Suprapubic skin (tissue), 4 donors: ENCODE results near the gene ZBTB20. TPM values are rescaled to one million over a fixed set of nuclear protein-coding genes. Genes with fewer than 3 reads are reported as not detected.

ENCODE experiments used
- DNase-seq, 2 donors: peaks; one replicate each; pipeline ENCODE4 v3.0.0-alpha.2; 2019; ENCODE audit warnings: low spot score in 2 of 2
- H3K27ac ChIP-seq: fragments of 200-600 bp; sonication (generic); one replicate; pipeline ENCODE4 v1.5.1; 2019
- H3K27me3 ChIP-seq: fragments of 200-600 bp; sonication (generic); one replicate; pipeline ENCODE4 v1.5.1; 2019
- H3K36me3 ChIP-seq: fragments of 200-600 bp; sonication (generic); one replicate; pipeline ENCODE4 v1.5.1; 2019
- H3K4me1 ChIP-seq: fragments of 200-600 bp; sonication (generic); one replicate; pipeline ENCODE4 v1.5.1; 2019
- H3K4me3 ChIP-seq: fragments of 200-600 bp; sonication (generic); one replicate; pipeline ENCODE4 v1.5.1; 2019; ENCODE audit warnings: mild to moderate bottlenecking
- H3K9me3 ChIP-seq: fragments of 200-600 bp; sonication (generic); one replicate; pipeline ENCODE4 v1.5.1; 2019
- EP300 ChIP-seq: sonication (generic); formaldehyde crosslinking; IDR thresholded peaks from one replicate; pipeline ENCODE4 v1.6.1; 2017; ENCODE audit warnings: antibody characterized with exemption
- POLR2A ChIP-seq, 2 donors: fragments of 450-650 bp; IDR thresholded peaks; one replicate each; pipeline ENCODE4 v1.6.1; 2017; ENCODE audit warnings: antibody characterized with exemption in 2 of 2, mild to moderate bottlenecking in 2 of 2, moderate library complexity in 2 of 2
- POLR2AphosphoS5 ChIP-seq, 3 donors: sonication (generic); formaldehyde crosslinking; IDR thresholded peaks; one replicate each; pipeline ENCODE4 v1.6.1; 2017; ENCODE audit warnings: antibody characterized with exemption in 3 of 3
- WGBS: methylation state at CpG from one replicate; pipeline ENCODE4 v1.1.5; 2018; 5-methylcytosine and 5-hydroxymethylcytosine counted together
- total RNA-seq, 4 donors: library from RNA; depleted of rRNA; stranded (reverse); fragments of >200 nt; gene quantifications; one replicate each; pipeline ENCODE4 v1.1.0, GENCODE V29; 2016
- TF ChIP-seq, protein P1 (sequence below), 2 donors: fragments of 200-600 bp in 1 of 2; fragments of 450-650 bp in 1 of 2; sonication (generic) in 1 of 2; IDR thresholded peaks; one replicate each; pipeline ENCODE4 v1.5.1; 2016 to 2019; ENCODE audit warnings: antibody characterized with exemption in 2 of 2, mild to moderate bottlenecking in 1 of 2, moderate library complexity in 1 of 2

ZBTB20 gene
- total RNA-seq, 4 donors from 2014 or later: 23.6 to 77.2 (median 39.4) TPM

DNA sequence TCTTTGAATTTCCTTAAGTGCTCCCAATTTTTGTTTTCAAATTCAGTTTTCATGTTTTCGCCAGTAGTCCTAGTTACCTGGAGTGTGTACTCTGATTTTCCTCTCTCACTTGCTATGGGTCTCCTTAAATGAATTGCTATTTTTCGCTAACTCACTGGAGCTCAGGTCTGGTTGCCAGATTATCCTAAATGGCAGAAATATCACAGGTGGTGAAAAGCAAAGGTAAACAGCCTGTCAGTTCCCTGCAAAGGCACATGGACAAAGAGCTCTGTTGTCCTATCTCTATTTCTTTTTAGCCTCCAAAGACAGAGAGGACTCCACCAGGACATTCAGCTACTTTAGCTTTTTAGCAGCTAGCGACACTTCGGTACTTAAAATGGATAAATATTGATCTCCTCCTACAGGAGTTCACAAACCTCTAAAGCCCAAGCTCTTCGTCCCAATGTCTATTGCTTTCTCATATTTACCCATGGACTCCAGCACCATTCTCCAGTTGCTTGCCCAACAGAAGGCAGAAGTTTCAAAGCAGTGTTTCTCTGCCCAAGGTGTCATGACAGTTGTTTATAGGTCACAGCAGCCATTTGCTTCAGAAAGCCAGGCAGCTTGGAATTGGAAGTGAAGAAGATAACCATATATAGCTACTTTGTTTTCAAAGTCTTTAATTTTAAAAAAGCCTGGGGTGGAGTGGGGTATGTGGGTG lies 12.3 kb downstream of the ZBTB20 start:
- Histone ChIP-seq H3K27me3 (no peaks in the 10 kb centered on the region), H3K4me3 (no peak overlapping the region), H3K27ac (no peak overlapping the region), H3K9me3 (peaks cover 4% of the 10 kb centered on the region), H3K36me3 (no peaks in the 10 kb centered on the region), H3K4me1 (no peaks in the 10 kb centered on the region)
- 94% methylated on average over 5 of the region's 5 CpGs for WGBS
- no peak for DNase-seq
- TF ChIP-seq, protein P1, sequence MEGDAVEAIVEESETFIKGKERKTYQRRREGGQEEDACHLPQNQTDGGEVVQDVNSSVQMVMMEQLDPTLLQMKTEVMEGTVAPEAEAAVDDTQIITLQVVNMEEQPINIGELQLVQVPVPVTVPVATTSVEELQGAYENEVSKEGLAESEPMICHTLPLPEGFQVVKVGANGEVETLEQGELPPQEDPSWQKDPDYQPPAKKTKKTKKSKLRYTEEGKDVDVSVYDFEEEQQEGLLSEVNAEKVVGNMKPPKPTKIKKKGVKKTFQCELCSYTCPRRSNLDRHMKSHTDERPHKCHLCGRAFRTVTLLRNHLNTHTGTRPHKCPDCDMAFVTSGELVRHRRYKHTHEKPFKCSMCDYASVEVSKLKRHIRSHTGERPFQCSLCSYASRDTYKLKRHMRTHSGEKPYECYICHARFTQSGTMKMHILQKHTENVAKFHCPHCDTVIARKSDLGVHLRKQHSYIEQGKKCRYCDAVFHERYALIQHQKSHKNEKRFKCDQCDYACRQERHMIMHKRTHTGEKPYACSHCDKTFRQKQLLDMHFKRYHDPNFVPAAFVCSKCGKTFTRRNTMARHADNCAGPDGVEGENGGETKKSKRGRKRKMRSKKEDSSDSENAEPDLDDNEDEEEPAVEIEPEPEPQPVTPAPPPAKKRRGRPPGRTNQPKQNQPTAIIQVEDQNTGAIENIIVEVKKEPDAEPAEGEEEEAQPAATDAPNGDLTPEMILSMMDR (IDR thresholded peaks at IDR 0.05): no peak
- no peak for TF ChIP-seq EP300
- TF ChIP-seq POLR2A (IDR thresholded peaks at IDR 0.05): no peak
- TF ChIP-seq POLR2AphosphoS5 (IDR thresholded peaks at IDR 0.05): no peak

DNA sequence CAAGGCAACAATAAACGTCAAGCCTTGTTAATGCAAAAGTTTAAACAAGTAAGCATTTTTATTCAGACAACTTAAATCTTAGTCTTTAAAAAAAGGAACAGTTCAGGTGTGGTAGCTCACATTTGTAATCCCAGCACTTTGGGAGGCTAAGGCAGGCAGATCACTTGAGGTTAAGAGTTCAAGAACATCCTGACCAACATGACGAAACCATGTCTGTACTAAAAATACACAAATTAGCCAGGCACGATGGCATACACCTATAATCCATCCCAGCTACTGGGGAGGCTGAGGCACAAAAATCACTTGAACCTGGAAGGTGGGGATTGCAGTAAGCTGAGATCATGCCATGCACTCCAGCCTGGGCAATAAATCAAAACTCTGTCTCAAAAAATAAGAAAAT lies 19.9 kb downstream of the ZBTB20 start:
- H3K27me3 ChIP-seq: no peaks in the 10 kb centered on the region
- no peak overlapping the region for H3K27ac ChIP-seq
- H3K4me3 ChIP-seq: no peak overlapping the region
- DNase-seq: no peak
- TF ChIP-seq, protein P1 (IDR thresholded peaks at IDR 0.05): no peak
- TF ChIP-seq POLR2A (IDR thresholded peaks at IDR 0.05) (no peak), EP300 (no peak), POLR2AphosphoS5 (IDR thresholded peaks at IDR 0.05) (no peak)
- H3K36me3 ChIP-seq: no peaks in the 10 kb centered on the region
- no peaks in the 10 kb centered on the region for H3K4me1 ChIP-seq
- no peaks in the 10 kb centered on the region for H3K9me3 ChIP-seq
- WGBS: 70% methylated on average over 3 of the region's 3 CpGs

DNA sequence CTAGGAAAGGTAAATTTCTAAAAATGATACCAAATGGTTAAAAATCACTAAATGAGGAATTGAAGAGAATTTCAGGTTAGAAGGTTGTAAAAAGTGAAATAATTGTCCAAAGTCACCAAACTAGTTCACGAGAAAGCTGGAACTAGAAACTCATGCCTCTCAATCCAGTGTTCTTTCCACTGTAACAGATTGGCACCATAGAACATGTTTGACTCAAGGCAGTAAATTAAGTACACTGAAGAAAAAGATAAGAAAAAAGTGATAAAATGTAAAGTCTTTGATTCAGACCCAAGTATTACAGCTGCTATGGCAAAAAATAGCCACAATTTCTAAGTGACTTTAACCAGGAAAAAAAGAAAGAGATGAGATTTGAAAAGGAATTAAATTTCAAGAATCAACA lies 26.5 kb downstream of the ZBTB20 start:
- Histone ChIP-seq H3K9me3 (no peaks in the 10 kb centered on the region), H3K36me3 (no peaks in the 10 kb centered on the region), H3K4me3 (no peak overlapping the region), H3K27ac (no peak overlapping the region), H3K27me3 (no peaks in the 10 kb centered on the region), H3K4me1 (no peaks in the 10 kb centered on the region)
- 58% methylated on average over 1 of the region's 1 CpG for WGBS
- DNase-seq: no peak
- no peak for TF ChIP-seq EP300
- TF ChIP-seq, protein P1 (IDR thresholded peaks at IDR 0.05): no peak

DNA sequence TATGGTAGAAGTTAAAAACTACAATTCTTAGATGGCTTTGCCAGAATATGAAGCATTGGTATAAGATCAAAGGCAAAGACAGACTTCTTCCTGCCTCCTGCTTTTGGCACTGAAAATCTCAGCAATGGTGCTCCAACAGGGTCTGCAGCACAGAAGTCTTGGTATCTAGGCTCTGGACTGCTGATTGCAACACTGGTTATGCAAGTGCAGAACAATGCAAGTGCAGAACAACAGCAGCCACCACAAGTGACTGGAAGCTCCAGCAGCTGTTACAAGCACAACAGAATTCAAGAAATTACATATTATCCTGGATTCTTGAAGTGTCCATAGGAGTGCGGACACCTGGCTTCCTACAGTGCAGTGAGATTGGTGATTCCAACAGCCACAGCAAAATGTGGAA lies 33.7 kb downstream of the ZBTB20 start:
- TF ChIP-seq POLR2AphosphoS5 (IDR thresholded peaks at IDR 0.05): no peak
- no peak for TF ChIP-seq POLR2A (IDR thresholded peaks at IDR 0.05)
- TF ChIP-seq EP300: no peak
- TF ChIP-seq, protein P1 (IDR thresholded peaks at IDR 0.05): no peak
- Histone ChIP-seq H3K27ac (no peak overlapping the region), H3K4me1 (no peaks in the 10 kb centered on the region), H3K4me3 (no peak overlapping the region), H3K36me3 (no peaks in the 10 kb centered on the region), H3K27me3 (no peaks in the 10 kb centered on the region), H3K9me3 (no peaks in the 10 kb centered on the region)
- 83% methylated on average over 1 of the region's 1 CpG for WGBS
- no peak for DNase-seq

DNA sequence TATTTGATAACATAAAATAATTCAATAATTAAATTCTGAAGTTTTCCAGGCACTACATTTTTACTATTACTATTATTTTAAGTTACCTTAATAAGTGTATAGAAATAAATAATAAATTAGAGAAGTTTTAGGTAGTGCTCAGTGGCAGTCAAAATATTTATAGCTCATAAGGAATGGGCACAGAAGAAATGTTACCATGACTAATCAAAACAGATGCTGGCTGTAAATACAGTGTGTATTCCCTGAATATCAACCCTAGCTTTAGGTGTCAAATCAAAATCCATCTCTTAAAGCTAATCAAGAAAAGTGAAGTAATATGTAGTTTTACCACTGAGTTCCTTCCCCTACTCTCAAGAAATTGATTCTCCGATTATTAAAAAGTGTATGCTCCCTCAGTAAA lies 35.5 kb downstream of the ZBTB20 start:
- H3K4me3 ChIP-seq: no peak overlapping the region
- no peaks in the 10 kb centered on the region for H3K4me1 ChIP-seq
- TF ChIP-seq, protein P1 (IDR thresholded peaks at IDR 0.05): no peak
- no peak for TF ChIP-seq POLR2A (IDR thresholded peaks at IDR 0.05)
- TF ChIP-seq POLR2AphosphoS5 (IDR thresholded peaks at IDR 0.05): no peak
- no peak for TF ChIP-seq EP300
- no peak for DNase-seq
- no peaks in the 10 kb centered on the region for H3K9me3 ChIP-seq
- 90% methylated on average over 1 of the region's 1 CpG for WGBS
- H3K36me3 ChIP-seq: peaks cover 3% of the 10 kb centered on the region
- no peak overlapping the region for H3K27ac ChIP-seq
- no peaks in the 10 kb centered on the region for H3K27me3 ChIP-seq
